ENCODE data around the gene TMC1. TPM values are rescaled to one million over a fixed set of nuclear protein-coding genes. Genes with fewer than 3 reads are reported as not detected.

Gene TMC1
- polyA plus RNA-seq, 3 donors from 2014 or later: not detected

GRCh38 chr9:72864327-72864726 lies 342.9 kb downstream of the TMC1 start:
- DNase-seq: no peak
- Mint-ChIP-seq H3K4me1 (no peaks in the 10 kb centered on the region), H3K4me3 (no peak overlapping the region), H3K27me3 (ENCODE audit: low read depth in 3 of 3) (peaks cover 0 to 5% (median 2%) of the 10 kb centered on the region in 3 donors), H3K9me3 (no peaks in the 10 kb centered on the region), H3K36me3 (no peaks in the 10 kb centered on the region), H3K27ac (no peak overlapping the region)

GRCh38 chr9:72871685-72872084 lies 350.3 kb downstream of the TMC1 start:
- Mint-ChIP-seq H3K36me3 (no peaks in the 10 kb centered on the region), H3K27ac (no peak overlapping the region), H3K9me3 (no peaks in the 10 kb centered on the region), H3K4me1 (no peaks in the 10 kb centered on the region), H3K4me3 (no peak overlapping the region), H3K27me3 (ENCODE audit: low read depth in 3 of 3) (peaks cover 3 to 9% (median 5%) of the 10 kb centered on the region in 3 donors)
- DNase-seq: no peak

- Mint-ChIP-seq H3K4me1 (no peaks in the 10 kb centered on the region), H3K27ac (no peak overlapping the region), H3K9me3 (no peaks in the 10 kb centered on the region), H3K27me3 (ENCODE audit: low read depth in 3 of 3) (peaks cover 3 to 9% (median 7%) of the 10 kb centered on the region in 3 donors), H3K36me3 (no peaks in the 10 kb centered on the region), H3K4me3 (no peak overlapping the region)
- no peak for DNase-seq
These were observed 351.3 kb downstream of the TMC1 start for GRCh38 chr9:72872718-72873117.

- Mint-ChIP-seq H3K4me3 (no peak overlapping the region), H3K27ac (no peak overlapping the region)
- DNase-seq: no peak
These were observed 352.0 kb downstream of the TMC1 start for GRCh38 chr9:72873456-72873855.

GRCh38 chr9:72874344-72874743 lies 352.9 kb downstream of the TMC1 start:
- no peak overlapping the region for H3K4me3 Mint-ChIP-seq
- no peaks in the 10 kb centered on the region for H3K4me1 Mint-ChIP-seq

More at GRCh38 chr9:72873456-72873855, 352.0 kb downstream of the TMC1 start:
- H3K36me3 Mint-ChIP-seq: no peaks in the 10 kb centered on the region
- peaks cover 3 to 7% (median 5%) of the 10 kb centered on the region in 3 donors for H3K27me3 Mint-ChIP-seq (ENCODE audit: low read depth in 3 of 3)
- no peaks in the 10 kb centered on the region for H3K9me3 Mint-ChIP-seq
- H3K4me1 Mint-ChIP-seq: no peaks in the 10 kb centered on the region

GRCh38 chr9:72875221-72875620 lies 353.8 kb downstream of the TMC1 start:
- no peak overlapping the region for H3K4me3 Mint-ChIP-seq
- H3K36me3 Mint-ChIP-seq: no peaks in the 10 kb centered on the region
- H3K9me3 Mint-ChIP-seq: no peaks in the 10 kb centered on the region
- H3K27ac Mint-ChIP-seq: no peak overlapping the region
- H3K4me1 Mint-ChIP-seq: no peaks in the 10 kb centered on the region
- no peak for DNase-seq
- H3K27me3 Mint-ChIP-seq (ENCODE audit: low read depth in 3 of 3): peaks cover 2 to 7% (median 3%) of the 10 kb centered on the region in 3 donors

More at GRCh38 chr9:72874344-72874743, 352.9 kb downstream of the TMC1 start:
- no peak overlapping the region for H3K27ac Mint-ChIP-seq
- no peaks in the 10 kb centered on the region for H3K9me3 Mint-ChIP-seq
- no peak for DNase-seq
- no peaks in the 10 kb centered on the region for H3K36me3 Mint-ChIP-seq
- peaks cover 3 to 7% (median 5%) of the 10 kb centered on the region in 3 donors for H3K27me3 Mint-ChIP-seq (ENCODE audit: low read depth in 3 of 3)

- Mint-ChIP-seq H3K4me1 (no peaks in the 10 kb centered on the region), H3K27ac (no peak overlapping the region), H3K27me3 (ENCODE audit: low read depth in 3 of 3) (peaks cover 0 to 2% (median 2%) of the 10 kb centered on the region in 3 donors), H3K9me3 (no peaks in the 10 kb centered on the region), H3K4me3 (no peak overlapping the region), H3K36me3 (no peaks in the 10 kb centered on the region)
- no peak for DNase-seq
These were observed 359.4 kb downstream of the TMC1 start for GRCh38 chr9:72880821-72881220.

- no peaks in the 10 kb centered on the region for H3K4me1 Mint-ChIP-seq
These were observed 360.8 kb downstream of the TMC1 start for GRCh38 chr9:72882117-72882775.

GRCh38 chr9:72883875-72884274 lies 362.5 kb downstream of the TMC1 start:
- DNase-seq: no peak
- H3K36me3 Mint-ChIP-seq: no peaks in the 10 kb centered on the region
- no peaks in the 10 kb centered on the region for H3K9me3 Mint-ChIP-seq
- no peak overlapping the region for H3K4me3 Mint-ChIP-seq
- no peaks in the 10 kb centered on the region for H3K4me1 Mint-ChIP-seq
- H3K27me3 Mint-ChIP-seq (ENCODE audit: low read depth in 3 of 3): peaks cover 0 to 2% (median 0%) of the 10 kb centered on the region in 3 donors
- H3K27ac Mint-ChIP-seq: no peak overlapping the region

More at GRCh38 chr9:72882117-72882775, 360.8 kb downstream of the TMC1 start:
- H3K36me3 Mint-ChIP-seq: no peaks in the 10 kb centered on the region
- no peaks in the 10 kb centered on the region for H3K9me3 Mint-ChIP-seq
- H3K27me3 Mint-ChIP-seq (ENCODE audit: low read depth in 3 of 3): peaks cover 0 to 2% (median 0%) of the 10 kb centered on the region in 3 donors
- H3K27ac Mint-ChIP-seq: no peak overlapping the region
- DNase-seq: no peak
- H3K4me3 Mint-ChIP-seq: no peak overlapping the region

GRCh38 chr9:72884508-72884907 lies 363.1 kb downstream of the TMC1 start:
- no peak overlapping the region for H3K27ac Mint-ChIP-seq
- no peak overlapping the region for H3K4me3 Mint-ChIP-seq
- H3K36me3 Mint-ChIP-seq: no peaks in the 10 kb centered on the region
- no peaks in the 10 kb centered on the region for H3K9me3 Mint-ChIP-seq
- no peak for DNase-seq
- H3K27me3 Mint-ChIP-seq (ENCODE audit: low read depth in 3 of 3): peaks cover 0 to 2% (median 0%) of the 10 kb centered on the region in 3 donors
- H3K4me1 Mint-ChIP-seq: no peaks in the 10 kb centered on the region

Other genes with a start within 250 kb of the TMC1 start
- 10 to 100 TPM; 44.2 to 95.7 (median 53.7) TPM for gene ZFAND5, start 156.4 kb upstream of the TMC1 start, polyA plus RNA-seq